Vagina (tissue), 2 donors: ENCODE measurements around the gene MC3R. TPM values are rescaled to one million over a fixed set of nuclear protein-coding genes. Genes with fewer than 3 reads are reported as not detected.
A peak's percentile ranks its signal among the peaks of the same experiment; 100 is the strongest.

ENCODE experiments used
- DNase-seq, 2 donors: peaks; one replicate each; pipeline ENCODE4 v3.0.0-alpha.2; 2017; ENCODE audit errors: extremely low spot score in 2 of 2
- H3K27ac ChIP-seq: fragments of 200-600 bp; sonication (generic); one replicate; pipeline ENCODE4 v1.5.1; 2019
- H3K27me3 ChIP-seq: fragments of 200-600 bp; sonication (generic); one replicate; pipeline ENCODE4 v1.5.1; 2019
- H3K36me3 ChIP-seq, 2 donors: fragments of 200-600 bp; sonication (generic); one replicate each; pipeline ENCODE4 v1.5.1; 2017 to 2019
- H3K4me1 ChIP-seq: fragments of 200-600 bp; sonication (generic); one replicate; pipeline ENCODE4 v1.5.1; 2019
- H3K4me3 ChIP-seq, 2 donors: fragments of 200-600 bp; sonication (generic); 1 replicate in 1 of 2; 2 replicates in 1 of 2; pipeline ENCODE4 v1.5.1; 2016 to 2019
- H3K9me3 ChIP-seq: fragments of 200-600 bp; sonication (generic); one replicate; pipeline ENCODE4 v1.5.1; 2019
- CTCF ChIP-seq, 3 experiments: fragments of 450-650 bp in 2 of 3; fragments of 200-600 bp in 1 of 3; sonication (generic) in 1 of 3; IDR thresholded peaks; one replicate each; pipeline ENCODE4 v1.5.1; 2017 to 2019; ENCODE audit warnings: antibody characterized with exemption in 3 of 3, mild to moderate bottlenecking in 2 of 3, moderate library complexity in 2 of 3
- POLR2A ChIP-seq, 2 donors: fragments of 450-650 bp; IDR thresholded peaks; one replicate each; pipeline ENCODE4 v1.6.1; 2017; ENCODE audit warnings: antibody characterized with exemption in 2 of 2, mild to moderate bottlenecking in 2 of 2, moderate library complexity in 2 of 2
- POLR2AphosphoS5 ChIP-seq, 2 donors: sonication (generic); formaldehyde crosslinking; IDR thresholded peaks; one replicate each; pipeline ENCODE4 v1.9.0; 2017; ENCODE audit warnings: antibody characterized with exemption in 2 of 2, mild to moderate bottlenecking in 2 of 2, low read depth in 1 of 2; ENCODE audit not compliant: insufficient read depth in 1 of 2
- intact Hi-C: fragments of 100-400 bp; cut with DNase I; formaldehyde crosslinking; loops from one replicate; pipeline ENCODE4 v1.15.1; 2023
- total RNA-seq: library from RNA; depleted of rRNA; stranded (reverse); fragments of >200 nt; gene quantifications from one replicate; pipeline ENCODE4 v1.2.3, GENCODE V29; 2016

Gene MC3R
- total RNA-seq, 1 donor from 2014 or later: not detected

GRCh38 chr20:56245761-56246160 is 2.8 kb upstream of the MC3R start:
- no peak for DNase-seq
- Histone ChIP-seq H3K4me1 (no peaks in the 10 kb centered on the region), H3K27ac (no peak overlapping the region), H3K36me3 (no peaks in the 10 kb centered on the region), H3K27me3 (no peaks in the 10 kb centered on the region), H3K9me3 (no peaks in the 10 kb centered on the region), H3K4me3 (no peak overlapping the region)
- intact Hi-C loops: no loop called here
- no peak for TF ChIP-seq POLR2A (IDR thresholded peaks at IDR 0.05)
- no peak for TF ChIP-seq CTCF (IDR thresholded peaks at IDR 0.05)

- no peak for DNase-seq
- no peak overlapping the region for H3K27ac ChIP-seq
- H3K4me1 ChIP-seq: no peaks in the 10 kb centered on the region
- H3K4me3 ChIP-seq: no peak overlapping the region
- H3K36me3 ChIP-seq: no peaks in the 10 kb centered on the region
- H3K27me3 ChIP-seq: no peaks in the 10 kb centered on the region
- intact Hi-C loops: no loop called here
- H3K9me3 ChIP-seq: no peaks in the 10 kb centered on the region
- no peak for TF ChIP-seq POLR2AphosphoS5 (IDR thresholded peaks at IDR 0.05; ENCODE audit: insufficient read depth in 1 of 2, low read depth in 1 of 2)
- TF ChIP-seq CTCF (IDR thresholded peaks at IDR 0.05): peak in 1 of 3 experiments; percentile 18
- no peak for TF ChIP-seq POLR2A (IDR thresholded peaks at IDR 0.05)
Observed at GRCh38 chr20:56249244-56249955, 868 bp downstream of the MC3R start.

GRCh38 chr20:56249956-56250355 is 1.4 kb downstream of the MC3R start:
- no peaks in the 10 kb centered on the region for H3K9me3 ChIP-seq
- no peak overlapping the region for H3K27ac ChIP-seq
- no peaks in the 10 kb centered on the region for H3K27me3 ChIP-seq
- intact Hi-C loops: no loop called here
- H3K4me3 ChIP-seq: no peak overlapping the region
- DNase-seq: no peak
- TF ChIP-seq CTCF (IDR thresholded peaks at IDR 0.05): no peak
- TF ChIP-seq POLR2A (IDR thresholded peaks at IDR 0.05): no peak
- TF ChIP-seq POLR2AphosphoS5 (IDR thresholded peaks at IDR 0.05; ENCODE audit: insufficient read depth in 1 of 2, low read depth in 1 of 2): no peak
- no peaks in the 10 kb centered on the region for H3K36me3 ChIP-seq
- H3K4me1 ChIP-seq: no peaks in the 10 kb centered on the region

GRCh38 chr20:56257604-56258003 is 9.1 kb downstream of the MC3R start:
- DNase-seq: no peak
- Histone ChIP-seq H3K4me1 (no peaks in the 10 kb centered on the region), H3K27ac (no peak overlapping the region), H3K4me3 (no peak overlapping the region), H3K36me3 (no peaks in the 10 kb centered on the region), H3K9me3 (no peaks in the 10 kb centered on the region), H3K27me3 (no peaks in the 10 kb centered on the region)
- TF ChIP-seq POLR2A (IDR thresholded peaks at IDR 0.05) (no peak), POLR2AphosphoS5 (IDR thresholded peaks at IDR 0.05; ENCODE audit: insufficient read depth in 1 of 2, low read depth in 1 of 2) (no peak), CTCF (IDR thresholded peaks at IDR 0.05) (no peak)
- intact Hi-C loops: no loop called here

- Histone ChIP-seq H3K27me3 (no peaks in the 10 kb centered on the region), H3K36me3 (no peaks in the 10 kb centered on the region), H3K27ac (no peak overlapping the region), H3K4me3 (no peak overlapping the region), H3K9me3 (no peaks in the 10 kb centered on the region), H3K4me1 (no peaks in the 10 kb centered on the region)
- intact Hi-C loops: no loop called here
- no peak for DNase-seq
- TF ChIP-seq POLR2A (IDR thresholded peaks at IDR 0.05) (no peak), CTCF (IDR thresholded peaks at IDR 0.05) (no peak), POLR2AphosphoS5 (IDR thresholded peaks at IDR 0.05; ENCODE audit: insufficient read depth in 1 of 2, low read depth in 1 of 2) (no peak)
Observed at GRCh38 chr20:56259948-56260347, 11.4 kb downstream of the MC3R start.
